Hepatocyte (in vitro differentiated cells): ENCODE measurements around the gene COX10. TPM values are rescaled to one million over a fixed set of nuclear protein-coding genes. Genes with fewer than 3 reads are reported as not detected.

ENCODE experiments used
- DNase-seq: peaks from one replicate; pipeline ENCODE4 v3.0.0-alpha.2; 2016; ENCODE audit warnings: low spot score
- H2AFZ ChIP-seq: fragments of 200-600 bp; sonication (generic); 2 replicates; pipeline ENCODE4 v1.6.0; 2016; ENCODE audit warnings: antibody characterized with exemption, mild to moderate bottlenecking
- H3K27ac ChIP-seq: fragments of 200-600 bp; sonication (generic); 2 replicates; pipeline ENCODE4 v1.5.1; 2016; ENCODE audit warnings: mild to moderate bottlenecking
- H3K27me3 ChIP-seq: fragments of 200-600 bp; sonication (generic); 2 replicates; pipeline ENCODE4 v1.6.1; 2016
- H3K36me3 ChIP-seq: fragments of 200-600 bp; sonication (generic); replicated peaks from 2 replicates; pipeline ENCODE4 v1.5.1; 2016; ENCODE audit warnings: low read depth; ENCODE audit not compliant: insufficient read depth
- H3K4me1 ChIP-seq: fragments of 200-600 bp; sonication (generic); 2 replicates; pipeline ENCODE4 v1.5.1; 2016; ENCODE audit warnings: mild to moderate bottlenecking, moderate library complexity; ENCODE audit not compliant: insufficient read depth
- H3K4me2 ChIP-seq: fragments of 200-600 bp; sonication (generic); 2 replicates; pipeline ENCODE4 v1.6.0; 2016
- H3K4me3 ChIP-seq: fragments of 200-600 bp; sonication (generic); 2 replicates; pipeline ENCODE4 v1.5.1; 2016; ENCODE audit warnings: mild to moderate bottlenecking
- H3K79me2 ChIP-seq: fragments of 200-600 bp; sonication (generic); 2 replicates; pipeline ENCODE4 v1.6.0; 2017; ENCODE audit warnings: mild to moderate bottlenecking
- H3K9me2 ChIP-seq: fragments of 200-600 bp; sonication (generic); replicated peaks from 2 replicates; pipeline ENCODE4 v1.6.0; 2017; ENCODE audit warnings: mild to moderate bottlenecking; ENCODE audit not compliant: insufficient read depth
- H3K9me3 ChIP-seq: fragments of 200-600 bp; sonication (generic); 2 replicates; pipeline ENCODE4 v1.5.1; 2016; ENCODE audit warnings: low read depth, mild to moderate bottlenecking
- H4K20me1 ChIP-seq: fragments of 200-600 bp; sonication (generic); 2 replicates; pipeline ENCODE4 v1.6.0; 2016; ENCODE audit warnings: mild to moderate bottlenecking; ENCODE audit not compliant: insufficient read depth, poor library complexity, severe bottlenecking
- EZH2 ChIP-seq: fragments of 200-600 bp; sonication (generic); IDR thresholded peaks from 2 replicates; pipeline ENCODE4 v1.6.1; 2016; ENCODE audit warnings: antibody characterized with exemption, mild to moderate bottlenecking, borderline replicate concordance
- EZH2phosphoT487 ChIP-seq: fragments of 200-600 bp; sonication (generic); IDR thresholded peaks from one replicate; pipeline ENCODE4 v1.6.1; 2018; ENCODE audit warnings: antibody characterized with exemption, mild to moderate bottlenecking, low read depth, moderate library complexity; ENCODE audit not compliant: unreplicated experiment, severe bottlenecking
- WGBS: methylation state at CpG from one replicate; pipeline ENCODE4 v1.1.6; 2016; ENCODE audit warnings: low lambda C conversion rate; ENCODE audit errors: missing lambda C conversion rate; 5-methylcytosine and 5-hydroxymethylcytosine counted together
- polyA plus RNA-seq: library from polyadenylated mRNA; unstranded; fragments of >200 nt; fragmentation: Nextera tagmentation; extraction: Ambion mirVana; gene quantifications from 2 replicates; pipeline ENCODE4 v1.2.1, GENCODE V29; 2016
- total RNA-seq: library from RNA; depleted of rRNA; stranded (reverse); fragments of >200 nt; gene quantifications from 2 replicates; pipeline ENCODE4 v1.2.3, GENCODE V29; 2014
- TF ChIP-seq, protein P1 (sequence below): fragments of 200-600 bp; sonication (generic); IDR thresholded peaks from 2 replicates; pipeline ENCODE4 v1.5.1; 2016; ENCODE audit warnings: antibody characterized with exemption, mild to moderate bottlenecking; ENCODE audit not compliant: poor library complexity

Gene COX10
- total and polyA plus RNA-seq, 2 experiments from 2014 or later = 23.2 to 27.6 TPM

DNA sequence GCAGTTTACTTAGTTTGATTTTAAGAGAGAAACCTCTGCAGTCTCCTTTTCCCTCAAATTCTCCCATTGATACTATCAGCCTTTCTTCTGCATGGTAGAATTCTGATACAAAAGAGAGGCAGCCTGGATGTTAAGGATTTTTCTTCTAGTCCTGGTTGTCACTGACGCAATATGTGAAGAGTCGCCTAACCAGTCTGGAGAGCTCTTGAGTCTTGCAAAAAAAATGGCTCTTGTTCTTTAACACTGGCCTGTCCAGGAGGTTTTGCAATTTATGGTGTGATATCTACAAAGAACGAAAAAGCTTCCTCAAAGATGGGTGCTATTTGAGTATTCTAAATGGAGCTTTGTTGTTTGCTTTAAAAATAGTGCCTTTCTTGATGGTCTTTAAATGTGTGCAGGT, 28.9 kb downstream of the COX10 start:
- Histone ChIP-seq H3K79me2 (peaks cover 49% of the 10 kb centered on the region), H3K36me3 (no peaks in the 10 kb centered on the region), H3K4me1 (peaks cover 7% of the 10 kb centered on the region), H3K27ac (peak overlapping the region; percentile 52), H3K9me2 (no peaks in the 10 kb centered on the region), H3K4me3 (no peak overlapping the region), H3K9me3 (no peaks in the 10 kb centered on the region), H3K4me2 (peak overlapping the region; percentile 41), H3K27me3 (no peaks in the 10 kb centered on the region), H4K20me1 (no peaks in the 10 kb centered on the region), H2AFZ (no peak overlapping the region)
- no peak for TF ChIP-seq EZH2phosphoT487
- TF ChIP-seq, protein P1, sequence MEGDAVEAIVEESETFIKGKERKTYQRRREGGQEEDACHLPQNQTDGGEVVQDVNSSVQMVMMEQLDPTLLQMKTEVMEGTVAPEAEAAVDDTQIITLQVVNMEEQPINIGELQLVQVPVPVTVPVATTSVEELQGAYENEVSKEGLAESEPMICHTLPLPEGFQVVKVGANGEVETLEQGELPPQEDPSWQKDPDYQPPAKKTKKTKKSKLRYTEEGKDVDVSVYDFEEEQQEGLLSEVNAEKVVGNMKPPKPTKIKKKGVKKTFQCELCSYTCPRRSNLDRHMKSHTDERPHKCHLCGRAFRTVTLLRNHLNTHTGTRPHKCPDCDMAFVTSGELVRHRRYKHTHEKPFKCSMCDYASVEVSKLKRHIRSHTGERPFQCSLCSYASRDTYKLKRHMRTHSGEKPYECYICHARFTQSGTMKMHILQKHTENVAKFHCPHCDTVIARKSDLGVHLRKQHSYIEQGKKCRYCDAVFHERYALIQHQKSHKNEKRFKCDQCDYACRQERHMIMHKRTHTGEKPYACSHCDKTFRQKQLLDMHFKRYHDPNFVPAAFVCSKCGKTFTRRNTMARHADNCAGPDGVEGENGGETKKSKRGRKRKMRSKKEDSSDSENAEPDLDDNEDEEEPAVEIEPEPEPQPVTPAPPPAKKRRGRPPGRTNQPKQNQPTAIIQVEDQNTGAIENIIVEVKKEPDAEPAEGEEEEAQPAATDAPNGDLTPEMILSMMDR = no peak
- no peak for TF ChIP-seq EZH2
- peak; percentile 45 for DNase-seq
- WGBS = 55% methylated on average over 3 of the region's 3 CpGs

DNA sequence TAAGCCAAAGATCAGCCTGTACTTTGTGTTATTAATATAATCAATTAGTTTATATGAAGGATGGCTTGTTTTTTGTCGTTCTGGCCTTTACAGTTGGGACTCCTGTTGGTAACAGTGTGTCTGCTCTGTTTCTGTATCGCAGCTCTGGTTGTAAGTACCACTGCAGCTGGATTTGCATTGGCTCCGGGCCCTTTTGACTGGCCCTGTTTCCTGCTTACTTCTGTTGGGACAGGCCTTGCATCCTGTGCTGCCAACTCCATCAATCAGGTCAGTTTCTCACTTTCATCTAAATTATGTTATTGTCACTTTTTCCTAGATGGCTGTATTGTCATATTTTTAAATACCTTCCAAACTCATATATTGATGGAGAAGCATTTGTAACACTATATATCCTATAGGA, 32.7 kb downstream of the COX10 start:
- H3K9me3 ChIP-seq = no peaks in the 10 kb centered on the region
- no peak overlapping the region for H3K4me3 ChIP-seq
- H3K36me3 ChIP-seq = no peaks in the 10 kb centered on the region
- H3K9me2 ChIP-seq = no peaks in the 10 kb centered on the region
- no peak overlapping the region for H2AFZ ChIP-seq
- no peaks in the 10 kb centered on the region for H4K20me1 ChIP-seq
- 95% methylated on average over 3 of the region's 3 CpGs for WGBS
- H3K4me1 ChIP-seq = peaks cover 7% of the 10 kb centered on the region
- H3K27me3 ChIP-seq = no peaks in the 10 kb centered on the region
- H3K27ac ChIP-seq = no peak overlapping the region
- no peak for DNase-seq
- peaks cover 26% of the 10 kb centered on the region for H3K79me2 ChIP-seq
- TF ChIP-seq EZH2phosphoT487 (no peak), EZH2 (no peak)
- TF ChIP-seq, protein P1 = no peak
- H3K4me2 ChIP-seq = no peak overlapping the region

DNA sequence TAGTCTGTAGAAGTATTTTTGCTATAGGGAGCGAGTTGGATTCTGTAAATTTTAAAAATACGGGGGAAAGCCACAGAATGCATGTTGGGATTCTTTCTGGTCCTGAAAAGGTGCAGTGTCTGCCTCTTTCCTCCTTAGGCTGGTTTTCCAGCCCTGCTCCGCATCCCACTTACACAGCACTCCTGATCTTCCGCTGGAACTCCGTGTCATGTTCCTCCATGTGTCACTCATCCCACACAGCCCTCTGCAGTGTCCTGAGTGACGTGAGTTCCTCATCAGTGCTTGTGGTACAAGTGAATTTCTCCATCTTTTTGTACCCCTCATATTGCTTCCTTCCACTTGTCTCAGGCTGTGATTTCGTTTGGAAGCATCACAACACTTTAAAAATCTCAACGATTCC, 34.5 kb downstream of the COX10 start:
- no peaks in the 10 kb centered on the region for H3K4me1 ChIP-seq
- no peaks in the 10 kb centered on the region for H3K9me3 ChIP-seq
- H4K20me1 ChIP-seq = no peaks in the 10 kb centered on the region
- WGBS = 94% methylated on average over 8 of the region's 8 CpGs
- no peaks in the 10 kb centered on the region for H3K36me3 ChIP-seq
- no peak overlapping the region for H3K27ac ChIP-seq
- H3K4me2 ChIP-seq = no peak overlapping the region
- H3K79me2 ChIP-seq = peaks cover 29% of the 10 kb centered on the region
- H3K4me3 ChIP-seq = no peak overlapping the region
- H3K27me3 ChIP-seq = no peaks in the 10 kb centered on the region
- no peaks in the 10 kb centered on the region for H3K9me2 ChIP-seq
- TF ChIP-seq EZH2phosphoT487 = no peak
- TF ChIP-seq, protein P1 = no peak
- no peak for TF ChIP-seq EZH2
- H2AFZ ChIP-seq = no peak overlapping the region
- DNase-seq = no peak

DNA sequence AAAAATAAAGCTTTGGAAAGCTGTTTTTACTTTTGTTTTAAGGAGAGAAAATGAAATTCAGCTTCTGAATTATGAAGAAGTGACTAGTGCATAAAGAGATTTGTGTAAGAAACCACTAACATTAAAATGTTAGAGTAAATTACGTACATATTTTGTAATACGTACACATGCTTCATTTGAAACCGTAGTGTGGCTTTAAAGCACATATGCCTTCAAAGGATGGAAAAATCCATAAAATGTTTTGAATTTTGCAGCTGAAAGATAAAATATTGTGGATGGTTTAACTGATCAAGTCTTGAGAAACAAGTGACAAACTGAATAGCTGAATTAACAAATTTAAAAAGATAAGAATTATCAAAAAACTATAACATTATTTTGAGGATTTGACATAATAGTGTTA, 35.4 kb downstream of the COX10 start:
- no peaks in the 10 kb centered on the region for H3K9me2 ChIP-seq
- no peak overlapping the region for H3K4me3 ChIP-seq
- peaks cover 29% of the 10 kb centered on the region for H3K79me2 ChIP-seq
- DNase-seq = no peak
- H3K4me1 ChIP-seq = no peaks in the 10 kb centered on the region
- WGBS = 64% methylated on average over 3 of the region's 3 CpGs
- no peak overlapping the region for H3K4me2 ChIP-seq
- no peaks in the 10 kb centered on the region for H3K27me3 ChIP-seq
- no peak overlapping the region for H2AFZ ChIP-seq
- H3K9me3 ChIP-seq = no peaks in the 10 kb centered on the region
- no peaks in the 10 kb centered on the region for H4K20me1 ChIP-seq
- H3K36me3 ChIP-seq = no peaks in the 10 kb centered on the region
- H3K27ac ChIP-seq = no peak overlapping the region
- TF ChIP-seq EZH2 = no peak
- TF ChIP-seq, protein P1 = no peak
- TF ChIP-seq EZH2phosphoT487 = no peak
